DMS 273 (cell line): ENCODE data around the gene CCDC146.
A peak's percentile ranks its signal among the peaks of the same experiment; 100 is the strongest.
"Not testable (repeated sequence)": the region's sequence is repeated elsewhere in the genome, so short reads cannot be mapped to it uniquely, and the experiment has no call there.

Experiments used
- DNase-seq: peaks from one replicate; lab custom pipeline; 2025; ENCODE audit not compliant: unreplicated experiment; lab: John Stamatoyannopoulos, UW

CCDC146 gene, protein sequence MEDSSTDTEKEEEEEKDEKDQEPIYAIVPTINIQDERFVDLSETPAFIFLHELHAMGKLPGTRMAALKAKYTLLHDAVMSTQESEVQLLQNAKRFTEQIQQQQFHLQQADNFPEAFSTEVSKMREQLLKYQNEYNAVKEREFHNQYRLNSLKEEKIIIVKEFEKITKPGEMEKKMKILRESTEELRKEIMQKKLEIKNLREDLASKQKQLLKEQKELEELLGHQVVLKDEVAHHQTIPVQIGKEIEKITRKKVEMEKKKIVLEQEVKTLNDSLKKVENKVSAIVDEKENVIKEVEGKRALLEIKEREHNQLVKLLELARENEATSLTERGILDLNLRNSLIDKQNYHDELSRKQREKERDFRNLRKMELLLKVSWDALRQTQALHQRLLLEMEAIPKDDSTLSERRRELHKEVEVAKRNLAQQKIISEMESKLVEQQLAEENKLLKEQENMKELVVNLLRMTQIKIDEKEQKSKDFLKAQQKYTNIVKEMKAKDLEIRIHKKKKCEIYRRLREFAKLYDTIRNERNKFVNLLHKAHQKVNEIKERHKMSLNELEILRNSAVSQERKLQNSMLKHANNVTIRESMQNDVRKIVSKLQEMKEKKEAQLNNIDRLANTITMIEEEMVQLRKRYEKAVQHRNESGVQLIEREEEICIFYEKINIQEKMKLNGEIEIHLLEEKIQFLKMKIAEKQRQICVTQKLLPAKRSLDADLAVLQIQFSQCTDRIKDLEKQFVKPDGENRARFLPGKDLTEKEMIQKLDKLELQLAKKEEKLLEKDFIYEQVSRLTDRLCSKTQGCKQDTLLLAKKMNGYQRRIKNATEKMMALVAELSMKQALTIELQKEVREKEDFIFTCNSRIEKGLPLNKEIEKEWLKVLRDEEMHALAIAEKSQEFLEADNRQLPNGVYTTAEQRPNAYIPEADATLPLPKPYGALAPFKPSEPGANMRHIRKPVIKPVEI

DNA sequence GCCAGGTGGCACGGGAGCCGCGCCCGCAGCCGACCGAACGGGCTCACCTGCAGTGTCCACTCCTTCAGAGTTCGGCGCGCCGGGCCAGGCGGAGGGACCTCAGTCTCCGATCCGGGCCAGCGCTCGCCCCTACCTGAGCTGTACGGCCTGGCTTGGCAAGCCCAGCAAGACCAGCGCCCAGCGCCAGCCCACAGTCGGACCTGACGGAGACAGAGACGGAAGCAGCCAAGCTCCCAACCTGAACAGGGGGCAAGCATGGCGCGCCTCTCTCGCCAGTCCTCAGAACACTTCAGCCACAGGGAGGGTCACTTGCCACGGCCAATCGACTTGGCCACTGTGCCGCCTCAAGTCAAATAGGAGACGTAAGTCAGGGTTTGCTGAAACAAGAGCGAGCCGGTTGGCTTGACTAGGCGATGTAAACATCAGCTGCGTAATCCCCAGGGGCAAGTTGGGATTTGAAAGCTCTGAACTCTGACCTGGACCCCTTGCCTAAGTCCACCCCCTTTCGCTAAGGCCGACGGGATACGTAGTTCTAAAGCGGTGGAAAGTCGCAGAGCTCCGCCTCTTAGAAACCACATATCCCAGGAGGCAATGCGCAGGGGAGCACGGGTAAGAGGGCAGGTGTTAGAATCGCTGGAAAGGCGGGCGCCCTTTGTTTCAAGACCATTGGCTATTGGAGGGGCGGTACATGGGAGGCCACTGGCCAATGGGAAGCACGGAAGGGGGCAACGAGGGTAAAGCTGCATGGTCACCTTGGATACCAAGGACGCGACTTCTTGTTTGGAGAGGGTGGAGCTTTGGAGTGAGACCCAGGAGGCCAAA, at the start of gene CCDC146:
CCDC146 (plus strand) TSS at position 756 of the 822 bp plus-strand sequence. CDS start 45,054 bp downstream, outside the sequence.
- DNase-seq: peak; percentile 100

DNA sequence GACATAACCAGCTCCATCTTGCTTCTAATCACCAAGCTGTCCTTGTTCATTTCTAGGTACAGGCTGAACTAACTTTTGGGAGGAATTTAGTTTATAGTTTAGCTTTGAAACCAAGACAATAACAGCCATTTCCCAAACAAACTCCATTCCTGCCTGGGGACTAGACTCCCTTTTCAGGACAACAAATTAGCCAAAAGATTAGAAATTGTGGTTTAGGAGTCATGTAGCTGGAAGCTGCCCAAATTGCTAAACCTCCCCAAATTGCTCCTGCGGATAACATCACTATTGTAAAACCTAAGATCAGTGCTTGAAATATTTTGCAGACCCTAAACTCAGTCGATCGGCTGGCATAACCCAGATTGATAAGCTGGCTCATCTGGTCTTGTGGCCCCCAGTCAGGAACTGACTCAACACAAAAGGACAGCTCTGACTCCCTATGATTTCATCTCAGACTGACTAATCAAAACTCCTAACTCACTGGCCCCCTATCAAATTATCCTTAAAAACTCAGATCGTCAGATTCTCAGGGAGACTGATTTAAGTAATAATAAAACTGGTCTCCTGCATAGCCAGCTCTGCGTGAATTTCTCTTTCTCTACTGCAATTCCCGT, 47.5 kb upstream of the CCDC146 start:
- DNase-seq: not testable (repeated sequence)

GRCh38 chr7:77077060-77077459, 45.4 kb upstream of the CCDC146 start:
- not testable (repeated sequence) for DNase-seq

- not testable (repeated sequence) for DNase-seq
These were observed 43.3 kb upstream of the CCDC146 start for GRCh38 chr7:77079112-77079511.

GRCh38 chr7:77079624-77080023, 42.8 kb upstream of the CCDC146 start:
- not testable (repeated sequence) for DNase-seq

DNA sequence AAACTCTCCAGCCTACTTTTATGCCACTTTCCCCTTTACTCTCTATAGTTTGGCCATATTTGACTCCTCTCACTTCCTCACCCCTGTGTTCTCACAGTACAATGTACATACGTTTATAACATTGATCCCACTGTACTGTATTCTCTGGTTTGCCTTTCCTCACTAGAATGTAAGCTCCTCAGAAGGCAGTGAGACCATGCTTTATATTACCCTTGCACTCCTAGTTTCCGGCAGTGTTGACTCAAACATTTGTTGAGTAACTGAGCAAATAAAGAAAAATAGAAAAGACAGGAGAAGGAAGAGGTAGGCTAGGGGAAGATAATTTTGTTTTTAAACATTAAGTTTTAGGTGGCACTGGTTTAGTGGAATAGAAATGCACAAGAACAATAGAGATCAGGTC, 42.2 kb upstream of the CCDC146 start:
- DNase-seq: not testable (repeated sequence)

DNA sequence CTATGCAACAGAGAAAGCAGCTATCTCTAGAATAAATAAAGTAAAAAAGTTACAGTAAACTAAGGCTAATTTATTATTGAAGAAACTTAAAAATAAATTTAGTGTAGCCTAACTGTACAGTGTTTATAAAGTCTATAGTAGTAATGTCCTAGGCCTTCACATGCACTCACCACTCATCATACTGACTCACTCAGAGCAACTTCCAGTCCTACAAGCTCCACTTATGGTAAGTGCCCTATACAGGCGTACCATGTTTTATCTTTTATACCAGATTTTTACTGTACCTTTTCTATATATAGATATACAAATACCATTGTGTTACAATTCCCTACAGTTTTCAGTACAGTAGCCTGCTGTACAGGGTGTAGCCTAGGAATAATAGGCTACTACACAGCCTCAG, 40.2 kb upstream of the CCDC146 start:
- DNase-seq: not testable (repeated sequence)

DNA sequence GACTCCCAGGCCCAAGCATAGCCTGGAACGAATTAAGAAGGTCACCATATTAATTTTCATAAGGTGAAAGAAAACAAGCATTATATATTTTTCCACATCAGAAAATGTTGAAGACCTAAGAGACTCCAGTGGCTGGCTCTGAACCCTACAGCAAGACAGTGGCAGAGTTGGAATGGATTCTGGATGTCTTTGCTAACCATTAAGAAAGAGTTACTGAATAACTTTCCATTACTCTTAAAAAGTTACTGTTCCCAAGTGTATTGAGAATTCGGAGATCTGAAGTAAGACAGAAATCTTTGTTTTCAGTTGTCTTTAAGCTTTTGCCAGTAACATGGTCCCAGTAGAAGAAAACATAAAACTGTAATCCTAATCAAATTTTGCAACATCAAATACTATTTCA, 30.1 kb upstream of the CCDC146 start:
- not testable (repeated sequence) for DNase-seq

- DNase-seq: not testable (repeated sequence)
These were observed 21.9 kb upstream of the CCDC146 start for GRCh38 chr7:77100501-77100900.

DNA sequence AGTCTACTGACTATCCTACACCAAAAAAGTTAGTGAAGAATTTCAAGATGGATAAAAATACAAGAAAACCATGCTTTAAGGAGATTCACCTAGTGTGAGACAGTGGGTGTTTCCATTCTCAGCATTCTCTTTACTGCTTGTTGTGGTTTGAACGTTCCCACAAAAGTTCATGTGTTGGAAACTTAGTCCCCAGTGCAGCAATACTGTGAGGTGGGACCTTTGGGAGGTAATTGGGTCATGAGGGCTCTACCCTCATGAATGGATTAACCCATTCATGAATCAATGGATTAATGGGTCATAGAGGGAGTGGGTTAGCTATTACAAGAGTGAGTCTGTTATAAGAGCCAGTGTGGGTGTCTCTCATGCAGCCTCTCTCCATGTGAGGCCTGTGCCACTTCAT, 21.2 kb upstream of the CCDC146 start:
- not testable (repeated sequence) for DNase-seq

GRCh38 chr7:77102671-77103070, 19.7 kb upstream of the CCDC146 start:
- DNase-seq: not testable (repeated sequence)

DNA sequence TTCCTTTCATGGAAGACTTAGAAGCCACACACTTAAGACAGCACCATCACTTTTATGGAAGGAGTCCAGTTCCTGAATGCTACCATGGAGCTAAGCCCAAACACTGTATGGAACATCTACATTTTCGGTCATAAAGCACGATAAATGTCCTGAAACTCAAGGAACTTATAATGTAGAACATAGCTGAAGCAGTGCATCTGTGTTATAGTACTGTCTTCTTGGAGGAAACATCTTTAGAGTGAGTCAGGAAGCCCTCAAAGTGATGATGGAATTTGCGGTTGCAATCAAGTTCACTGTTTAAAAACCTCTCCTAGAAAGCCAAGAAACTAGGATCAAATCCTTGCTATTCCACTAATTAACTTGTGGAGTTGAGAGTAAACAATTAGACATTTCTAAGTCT, 16.5 kb upstream of the CCDC146 start:
- DNase-seq: not testable (repeated sequence)

- DNase-seq: not testable (repeated sequence)
These were observed 14.8 kb upstream of the CCDC146 start for GRCh38 chr7:77107659-77108058.

DNA sequence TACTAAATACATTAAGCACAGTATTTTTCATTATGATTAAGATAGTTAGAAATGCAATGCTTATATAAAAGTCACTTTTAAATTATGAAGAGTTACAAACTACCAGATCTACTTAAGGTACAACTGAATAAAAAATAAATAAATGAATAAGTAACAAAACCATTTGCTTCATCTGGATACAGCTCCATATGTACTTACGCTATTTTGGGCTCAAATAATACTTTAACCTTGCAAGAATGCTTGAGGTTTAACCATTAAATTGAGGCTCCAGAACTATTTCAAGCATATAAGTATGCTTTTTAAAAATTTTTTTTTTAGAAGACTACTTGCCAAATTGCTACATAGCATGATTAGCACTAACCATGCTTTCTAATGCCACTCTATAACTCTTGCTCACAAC, 14.1 kb upstream of the CCDC146 start:
- not testable (repeated sequence) for DNase-seq

DNA sequence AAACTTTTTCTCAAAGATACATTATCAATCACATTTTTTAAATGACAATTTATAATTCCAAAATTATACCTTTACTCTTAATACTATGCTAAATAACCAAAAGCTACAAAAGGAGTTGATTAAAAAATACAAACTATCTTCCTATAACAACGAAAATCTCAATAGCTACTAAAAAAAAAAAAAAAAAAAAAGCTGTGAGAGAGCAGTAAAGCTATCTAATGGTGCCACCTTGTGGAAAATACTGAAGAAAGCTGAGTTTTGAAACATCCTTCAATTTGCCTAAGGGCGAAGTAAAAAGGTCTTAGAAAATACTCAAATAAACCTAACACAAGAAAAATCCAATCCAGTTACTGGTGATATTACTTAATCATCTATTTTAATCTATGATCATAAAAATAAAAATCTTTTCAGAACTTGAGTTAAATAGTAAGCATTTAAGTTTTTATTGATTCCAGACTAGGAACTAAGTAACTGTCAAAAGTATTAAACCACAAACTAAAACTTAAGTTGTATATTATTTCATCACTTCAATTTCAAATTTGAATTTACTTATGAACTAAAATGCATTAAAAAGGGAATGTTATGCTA, 9.6 kb upstream of the CCDC146 start:
- DNase-seq: peak; percentile 36

- DNase-seq: peak; percentile 22
These were observed 3.1 kb downstream of the CCDC146 start for GRCh38 chr7:77125486-77125885.

DNA sequence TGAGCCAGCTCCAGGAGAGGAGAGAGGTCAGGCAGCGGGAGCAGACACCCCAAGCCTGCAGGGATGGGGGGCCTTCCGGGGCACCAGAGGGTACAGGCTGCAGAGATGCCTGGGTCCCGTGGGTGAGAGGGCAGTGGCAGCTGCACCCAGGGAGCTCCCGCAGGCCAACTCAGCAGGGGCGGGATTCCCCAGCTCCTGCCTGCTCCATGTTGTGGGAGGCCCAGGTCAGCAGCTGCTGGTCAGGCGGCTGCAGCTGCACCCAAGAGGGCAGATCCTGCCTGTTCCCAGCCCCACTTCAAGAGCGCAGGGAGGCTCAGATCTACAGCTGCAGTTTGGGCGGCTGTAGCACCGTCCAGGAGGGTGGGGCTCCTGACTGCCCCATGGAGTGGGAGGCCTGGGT, 4.6 kb downstream of the CCDC146 start:
- not testable (repeated sequence) for DNase-seq

GRCh38 chr7:77128582-77129410, 6.4 kb downstream of the CCDC146 start:
- DNase-seq: not testable (repeated sequence)

DNA sequence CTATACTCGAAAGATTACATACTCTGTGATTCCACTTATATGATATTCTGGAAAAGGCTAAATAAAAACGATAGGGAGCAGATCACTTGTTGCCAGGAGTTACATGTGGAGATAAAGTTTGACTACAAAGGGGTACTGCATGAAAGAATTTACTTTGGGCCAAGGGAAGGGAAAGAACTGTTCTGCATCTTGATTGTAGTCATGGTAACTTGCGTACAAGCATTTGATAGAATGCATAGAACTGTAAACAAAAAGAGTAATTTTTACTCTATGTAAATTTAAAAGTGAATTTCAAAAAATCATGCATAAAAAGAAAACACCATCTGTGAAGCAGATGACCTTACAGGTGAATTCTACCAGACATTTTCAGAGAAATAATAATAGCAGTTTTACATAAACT, 9.4 kb downstream of the CCDC146 start:
- not testable (repeated sequence) for DNase-seq
